HG02678 (cell line): Measurements from ENCODE around the gene YLPM1.
"Not testable (repeated sequence)": the region's sequence is repeated elsewhere in the genome, so short reads cannot be mapped to it uniquely, and the experiment has no call there.

ENCODE experiments used
- ATAC-seq: cut with Tn5 transposase; IDR thresholded peaks from one replicate; pipeline ENCODE4 v1.9.1; 2021; ENCODE audit warnings: mild to moderate bottlenecking, moderate library complexity; ENCODE audit not compliant: unreplicated experiment

The YLPM1 gene, protein sequence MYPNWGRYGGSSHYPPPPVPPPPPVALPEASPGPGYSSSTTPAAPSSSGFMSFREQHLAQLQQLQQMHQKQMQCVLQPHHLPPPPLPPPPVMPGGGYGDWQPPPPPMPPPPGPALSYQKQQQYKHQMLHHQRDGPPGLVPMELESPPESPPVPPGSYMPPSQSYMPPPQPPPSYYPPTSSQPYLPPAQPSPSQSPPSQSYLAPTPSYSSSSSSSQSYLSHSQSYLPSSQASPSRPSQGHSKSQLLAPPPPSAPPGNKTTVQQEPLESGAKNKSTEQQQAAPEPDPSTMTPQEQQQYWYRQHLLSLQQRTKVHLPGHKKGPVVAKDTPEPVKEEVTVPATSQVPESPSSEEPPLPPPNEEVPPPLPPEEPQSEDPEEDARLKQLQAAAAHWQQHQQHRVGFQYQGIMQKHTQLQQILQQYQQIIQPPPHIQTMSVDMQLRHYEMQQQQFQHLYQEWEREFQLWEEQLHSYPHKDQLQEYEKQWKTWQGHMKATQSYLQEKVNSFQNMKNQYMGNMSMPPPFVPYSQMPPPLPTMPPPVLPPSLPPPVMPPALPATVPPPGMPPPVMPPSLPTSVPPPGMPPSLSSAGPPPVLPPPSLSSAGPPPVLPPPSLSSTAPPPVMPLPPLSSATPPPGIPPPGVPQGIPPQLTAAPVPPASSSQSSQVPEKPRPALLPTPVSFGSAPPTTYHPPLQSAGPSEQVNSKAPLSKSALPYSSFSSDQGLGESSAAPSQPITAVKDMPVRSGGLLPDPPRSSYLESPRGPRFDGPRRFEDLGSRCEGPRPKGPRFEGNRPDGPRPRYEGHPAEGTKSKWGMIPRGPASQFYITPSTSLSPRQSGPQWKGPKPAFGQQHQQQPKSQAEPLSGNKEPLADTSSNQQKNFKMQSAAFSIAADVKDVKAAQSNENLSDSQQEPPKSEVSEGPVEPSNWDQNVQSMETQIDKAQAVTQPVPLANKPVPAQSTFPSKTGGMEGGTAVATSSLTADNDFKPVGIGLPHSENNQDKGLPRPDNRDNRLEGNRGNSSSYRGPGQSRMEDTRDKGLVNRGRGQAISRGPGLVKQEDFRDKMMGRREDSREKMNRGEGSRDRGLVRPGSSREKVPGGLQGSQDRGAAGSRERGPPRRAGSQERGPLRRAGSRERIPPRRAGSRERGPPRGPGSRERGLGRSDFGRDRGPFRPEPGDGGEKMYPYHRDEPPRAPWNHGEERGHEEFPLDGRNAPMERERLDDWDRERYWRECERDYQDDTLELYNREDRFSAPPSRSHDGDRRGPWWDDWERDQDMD (N-terminal part only)

DNA sequence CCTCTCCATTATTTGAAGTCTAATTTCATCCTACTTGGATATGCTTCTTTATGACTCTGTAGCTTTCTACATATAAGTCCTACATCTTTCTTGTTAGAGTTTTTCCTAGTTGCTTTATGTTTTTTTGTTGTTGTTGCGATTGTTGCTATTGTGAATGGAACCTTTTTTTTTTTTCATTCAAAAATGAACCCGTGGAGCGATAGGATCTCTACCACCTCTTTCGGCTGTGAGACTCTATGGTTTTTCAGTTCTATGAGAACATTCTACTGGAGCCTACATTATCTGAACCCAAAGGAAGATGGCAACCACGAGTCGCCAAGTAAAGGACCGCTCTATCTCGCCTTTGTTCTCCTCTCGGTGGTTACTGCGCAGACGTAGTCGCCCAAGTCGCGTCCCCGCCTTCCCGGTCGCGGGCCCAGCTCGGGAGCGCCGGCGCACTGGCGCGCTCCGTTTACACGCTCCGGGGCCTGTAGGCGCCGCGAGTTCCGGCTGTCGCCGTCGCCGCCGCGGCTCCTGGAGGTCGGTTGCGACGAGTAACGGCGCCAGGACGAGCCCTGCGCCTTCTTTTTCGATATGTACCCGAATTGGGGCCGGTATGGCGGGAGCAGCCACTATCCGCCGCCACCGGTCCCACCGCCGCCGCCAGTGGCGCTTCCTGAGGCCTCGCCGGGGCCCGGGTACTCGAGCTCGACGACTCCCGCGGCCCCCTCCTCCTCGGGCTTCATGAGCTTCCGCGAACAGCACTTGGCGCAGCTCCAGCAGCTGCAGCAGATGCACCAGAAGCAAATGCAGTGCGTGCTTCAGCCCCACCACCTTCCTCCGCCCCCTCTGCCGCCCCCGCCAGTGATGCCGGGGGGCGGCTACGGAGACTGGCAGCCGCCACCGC, at the start of gene YLPM1:
Gene YLPM1, plus strand, starts transcription at position 400 of the 886 bp plus-strand sequence. Its CDS starts 174 bp downstream, at position 574.
- peak; percentile 91 for ATAC-seq

DNA sequence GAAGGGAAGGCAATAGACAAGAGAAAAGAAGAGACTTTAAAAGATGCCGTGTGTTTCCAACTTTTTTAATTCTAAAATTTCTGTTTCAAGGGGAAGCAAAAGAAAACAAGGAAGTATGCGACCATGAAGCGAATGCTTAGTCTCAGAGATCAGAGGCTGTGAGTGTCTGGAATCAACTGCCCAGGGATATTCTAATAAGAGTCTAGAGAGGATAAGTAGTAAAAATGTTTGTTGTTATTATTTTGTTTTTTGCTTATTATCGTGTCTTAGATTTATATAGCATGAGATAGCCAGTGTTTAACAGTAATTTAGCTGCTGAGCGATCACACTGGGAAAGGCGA, 49.8 kb upstream of the YLPM1 start:
- no peak for ATAC-seq

DNA sequence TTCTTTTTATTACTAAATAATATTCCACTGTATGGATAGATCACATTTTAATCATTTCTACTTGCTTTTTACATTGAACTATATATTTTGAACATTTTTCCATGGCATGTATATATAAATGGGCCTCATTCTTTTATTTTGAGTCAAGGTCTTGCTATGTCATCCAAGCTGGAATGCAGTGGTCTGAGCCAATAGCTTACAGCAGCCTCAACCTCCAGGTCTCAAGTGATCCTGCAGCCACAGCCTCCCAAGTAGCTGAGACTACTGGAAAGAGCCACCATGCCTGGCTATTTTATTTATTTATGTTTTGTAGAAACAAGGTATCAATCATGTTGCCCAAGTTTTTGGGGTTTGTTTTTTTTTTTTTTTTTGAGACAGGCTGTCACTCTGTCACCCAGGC, 42.6 kb upstream of the YLPM1 start:
- no peak for ATAC-seq

DNA sequence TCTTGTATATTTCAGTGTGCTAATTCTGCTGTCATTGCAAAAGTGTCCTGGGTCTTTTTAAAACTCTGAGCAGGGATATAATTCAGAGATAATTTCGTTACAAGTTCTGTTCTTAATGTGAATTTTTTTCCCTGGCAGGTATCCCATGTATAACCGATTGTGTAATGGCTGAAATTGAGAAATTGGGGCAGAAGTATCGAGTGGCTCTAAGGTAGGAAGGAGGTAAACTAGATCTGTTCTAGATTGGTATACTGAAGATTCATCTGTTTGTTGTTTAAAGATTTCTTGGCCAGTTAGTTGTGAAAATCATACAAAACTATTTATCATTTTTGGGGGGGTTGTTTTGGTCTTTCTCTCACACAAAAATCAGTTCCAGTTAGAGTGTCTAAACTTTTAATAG, 40.0 kb upstream of the YLPM1 start:
- no peak for ATAC-seq

DNA sequence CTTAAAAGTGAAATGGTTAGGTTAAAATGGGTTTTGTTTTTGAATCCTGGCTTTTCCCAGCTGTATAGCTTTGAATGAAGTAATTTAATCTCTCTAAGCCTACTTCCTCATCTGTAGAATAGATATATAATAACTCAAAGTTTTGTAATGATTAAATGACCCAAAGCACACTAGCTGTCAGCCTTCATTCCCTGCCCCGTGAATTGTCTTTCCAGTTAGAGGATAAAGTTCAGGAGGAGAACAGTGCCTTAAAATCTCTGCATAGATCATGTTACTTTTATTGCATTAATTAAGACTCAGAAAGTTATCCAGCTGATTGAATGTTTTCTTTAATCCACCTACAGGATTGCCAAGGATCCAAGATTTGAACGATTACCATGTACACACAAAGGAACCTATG, 30.7 kb upstream of the YLPM1 start:
- no peak for ATAC-seq

- no peak for ATAC-seq
Observed at GRCh38 chr14:74733221-74733620, 29.9 kb upstream of the YLPM1 start.

DNA sequence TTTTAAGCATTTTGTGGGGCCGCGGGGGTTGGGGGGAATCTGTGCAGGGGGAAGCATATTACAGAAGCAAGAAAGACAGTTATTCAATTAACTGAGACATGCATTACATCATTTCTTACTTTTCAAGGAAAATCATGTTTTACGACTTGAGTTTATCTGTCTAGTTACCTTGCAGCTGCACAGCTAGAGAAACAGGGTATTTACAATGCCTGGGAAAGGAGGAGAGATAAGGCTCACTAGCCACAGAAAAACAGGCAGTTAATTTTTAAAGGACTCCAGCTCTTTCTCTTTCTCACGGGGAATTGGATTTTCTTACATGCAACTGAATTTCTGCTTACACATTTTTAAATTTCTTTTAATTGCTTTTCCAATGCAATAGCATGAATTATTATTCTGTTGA, 28.0 kb upstream of the YLPM1 start:
- ATAC-seq = no peak

GRCh38 chr14:74737753-74738325, 25.3 kb upstream of the YLPM1 start:
- no peak for ATAC-seq

GRCh38 chr14:74739293-74740030, 23.7 kb upstream of the YLPM1 start:
- no peak for ATAC-seq

DNA sequence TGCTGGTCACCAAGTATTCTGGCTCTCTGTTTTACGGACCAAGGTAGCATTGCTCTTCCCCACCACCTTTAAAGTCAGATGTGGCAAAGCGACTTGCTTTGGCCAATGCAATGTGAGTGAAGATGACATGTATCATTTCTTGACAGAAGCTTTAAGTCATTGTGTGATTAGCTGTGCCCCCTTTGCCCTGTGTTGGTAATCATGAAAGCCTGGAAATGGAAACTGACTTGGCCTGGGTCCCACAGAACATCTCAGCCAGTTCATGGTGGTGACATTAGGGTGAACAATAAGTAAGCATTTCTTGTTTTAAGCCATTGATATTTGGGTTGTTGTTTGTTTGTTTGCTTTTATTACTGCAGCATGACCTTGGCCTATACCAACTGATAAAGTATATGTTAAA, 15.9 kb upstream of the YLPM1 start:
- no peak for ATAC-seq

DNA sequence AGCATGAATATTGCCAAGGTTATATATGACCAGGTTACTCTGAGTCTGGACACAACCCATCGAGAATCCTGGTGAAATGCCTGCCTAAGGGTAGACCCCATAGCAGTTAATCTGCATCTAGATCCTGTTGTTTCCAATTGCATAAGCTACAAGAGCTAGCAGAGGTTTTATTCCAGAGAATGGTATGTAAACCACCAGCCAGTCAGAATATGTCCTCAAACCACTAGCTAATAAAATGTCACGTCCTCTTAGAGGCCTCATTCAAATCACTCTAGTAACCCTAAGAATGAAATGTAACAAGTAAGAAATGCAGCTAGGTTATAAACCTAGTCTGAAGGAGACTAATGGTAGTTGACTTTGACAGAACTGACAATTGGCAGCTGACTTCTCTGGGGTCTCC, 9.0 kb upstream of the YLPM1 start:
- no peak for ATAC-seq

GRCh38 chr14:74754899-74755298, 8.2 kb upstream of the YLPM1 start:
- ATAC-seq = no peak

GRCh38 chr14:74756326-74756725, 6.8 kb upstream of the YLPM1 start:
- no peak for ATAC-seq

DNA sequence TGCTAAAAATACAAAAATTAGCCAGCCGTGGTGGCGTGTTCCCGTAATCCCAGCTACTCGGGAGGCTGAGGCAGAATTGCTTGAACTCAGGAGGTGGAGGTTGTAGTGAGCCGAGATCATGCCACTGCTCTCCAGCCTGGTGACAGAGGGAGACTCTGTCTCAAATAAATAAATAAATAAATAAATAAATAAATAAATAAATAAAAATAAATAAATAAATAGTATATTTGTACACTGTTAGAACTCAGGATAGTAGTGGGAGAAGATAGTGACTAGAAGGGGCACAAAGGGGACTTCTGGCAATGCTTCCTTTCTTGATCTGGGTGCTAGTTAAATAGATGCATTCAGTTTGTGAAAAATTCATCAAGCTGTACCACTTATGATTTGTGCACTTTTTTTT, 4.6 kb upstream of the YLPM1 start:
- not testable (repeated sequence) for ATAC-seq

DNA sequence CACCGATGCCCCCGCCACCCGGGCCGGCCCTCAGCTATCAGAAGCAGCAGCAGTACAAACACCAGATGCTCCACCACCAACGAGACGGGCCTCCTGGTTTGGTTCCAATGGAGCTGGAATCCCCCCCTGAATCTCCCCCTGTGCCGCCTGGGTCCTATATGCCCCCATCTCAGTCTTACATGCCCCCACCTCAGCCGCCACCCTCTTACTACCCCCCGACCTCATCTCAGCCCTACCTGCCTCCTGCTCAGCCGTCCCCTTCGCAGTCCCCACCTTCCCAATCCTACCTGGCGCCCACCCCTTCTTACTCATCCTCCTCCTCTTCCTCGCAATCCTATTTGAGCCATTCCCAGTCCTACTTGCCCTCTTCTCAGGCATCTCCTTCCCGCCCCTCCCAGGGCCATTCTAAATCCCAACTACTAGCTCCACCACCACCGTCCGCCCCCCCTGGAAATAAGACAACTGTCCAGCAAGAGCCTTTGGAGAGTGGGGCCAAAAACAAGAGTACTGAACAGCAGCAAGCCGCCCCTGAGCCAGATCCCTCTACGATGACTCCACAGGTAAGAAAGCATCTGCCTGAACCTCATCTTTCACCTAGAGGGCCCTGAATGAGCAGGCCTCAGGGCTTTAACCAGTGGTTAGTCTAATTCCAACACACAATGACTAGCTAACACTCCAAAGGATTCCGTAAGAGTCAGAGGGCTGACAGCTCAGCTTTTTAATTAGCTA, 851 bp downstream of the YLPM1 start:
- no peak for ATAC-seq

GRCh38 chr14:74765721-74766120, 2.6 kb downstream of the YLPM1 start:
- ATAC-seq = no peak

GRCh38 chr14:74771399-74771798, 8.3 kb downstream of the YLPM1 start:
- no peak for ATAC-seq

DNA sequence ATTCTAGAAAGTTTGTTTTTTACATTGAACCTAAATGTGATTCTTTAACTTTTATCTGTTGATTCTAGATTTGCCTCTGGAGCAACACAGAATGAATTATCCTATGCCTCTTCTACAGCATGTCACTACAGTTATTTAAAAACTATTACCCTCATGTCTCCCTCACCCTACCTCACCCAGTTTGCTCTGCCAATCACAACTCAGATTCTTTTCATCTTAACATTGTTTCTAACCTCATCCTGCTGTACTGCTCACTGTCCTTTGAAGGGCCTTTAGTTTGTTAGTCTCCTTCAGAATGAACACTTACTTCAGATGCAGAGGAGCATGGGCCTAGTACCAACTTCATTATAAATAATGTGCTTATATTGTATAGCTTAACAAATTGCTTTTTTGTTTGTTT, 21.5 kb downstream of the YLPM1 start:
- ATAC-seq = no peak
